Coronary artery (tissue), 2 donors: Measurements from ENCODE around the gene NAMPT.

ENCODE experiments used
- DNase-seq: peaks from one replicate; pipeline ENCODE4 v3.0.0-alpha.2; 2017; ENCODE audit warnings: low spot score
- H3K27ac ChIP-seq, 2 donors: fragments of 200-600 bp; sonication (generic); one replicate each; pipeline ENCODE4 v1.5.1; 2016 to 2019
- H3K4me3 ChIP-seq: fragments of 200-600 bp; sonication (generic); 2 replicates; pipeline ENCODE4 v1.5.1; 2016; ENCODE audit warnings: mild to moderate bottlenecking, moderate library complexity
- TF ChIP-seq, protein P1 (sequence below): fragments of 200-600 bp; sonication (generic); IDR thresholded peaks from one replicate; pipeline ENCODE4 v1.5.1; 2019; ENCODE audit warnings: antibody characterized with exemption

The NAMPT gene

DNA sequence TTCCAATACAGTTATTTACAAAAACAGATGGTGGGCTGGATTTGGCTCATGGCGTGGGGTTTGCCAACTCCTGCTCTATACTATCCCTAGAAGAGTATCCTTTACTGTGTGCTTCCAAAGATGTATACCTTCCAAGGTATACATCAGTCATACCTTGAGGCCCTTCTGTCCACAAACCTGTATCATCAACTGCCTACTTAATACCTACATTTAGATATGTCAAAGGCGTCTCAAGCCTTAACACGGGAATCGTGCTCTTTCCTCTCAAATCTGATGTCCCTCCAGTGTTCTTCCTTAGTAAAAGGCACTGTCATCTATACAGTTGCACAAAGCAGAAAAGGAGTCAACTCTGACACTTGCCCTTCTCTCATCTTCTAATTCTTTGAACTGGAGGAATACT is 36.9 kb downstream of the NAMPT start:
- Histone ChIP-seq H3K27ac (no peak overlapping the region), H3K4me3 (no peak overlapping the region)
- TF ChIP-seq, protein P1, sequence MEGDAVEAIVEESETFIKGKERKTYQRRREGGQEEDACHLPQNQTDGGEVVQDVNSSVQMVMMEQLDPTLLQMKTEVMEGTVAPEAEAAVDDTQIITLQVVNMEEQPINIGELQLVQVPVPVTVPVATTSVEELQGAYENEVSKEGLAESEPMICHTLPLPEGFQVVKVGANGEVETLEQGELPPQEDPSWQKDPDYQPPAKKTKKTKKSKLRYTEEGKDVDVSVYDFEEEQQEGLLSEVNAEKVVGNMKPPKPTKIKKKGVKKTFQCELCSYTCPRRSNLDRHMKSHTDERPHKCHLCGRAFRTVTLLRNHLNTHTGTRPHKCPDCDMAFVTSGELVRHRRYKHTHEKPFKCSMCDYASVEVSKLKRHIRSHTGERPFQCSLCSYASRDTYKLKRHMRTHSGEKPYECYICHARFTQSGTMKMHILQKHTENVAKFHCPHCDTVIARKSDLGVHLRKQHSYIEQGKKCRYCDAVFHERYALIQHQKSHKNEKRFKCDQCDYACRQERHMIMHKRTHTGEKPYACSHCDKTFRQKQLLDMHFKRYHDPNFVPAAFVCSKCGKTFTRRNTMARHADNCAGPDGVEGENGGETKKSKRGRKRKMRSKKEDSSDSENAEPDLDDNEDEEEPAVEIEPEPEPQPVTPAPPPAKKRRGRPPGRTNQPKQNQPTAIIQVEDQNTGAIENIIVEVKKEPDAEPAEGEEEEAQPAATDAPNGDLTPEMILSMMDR: no peak
- DNase-seq: no peak

DNA sequence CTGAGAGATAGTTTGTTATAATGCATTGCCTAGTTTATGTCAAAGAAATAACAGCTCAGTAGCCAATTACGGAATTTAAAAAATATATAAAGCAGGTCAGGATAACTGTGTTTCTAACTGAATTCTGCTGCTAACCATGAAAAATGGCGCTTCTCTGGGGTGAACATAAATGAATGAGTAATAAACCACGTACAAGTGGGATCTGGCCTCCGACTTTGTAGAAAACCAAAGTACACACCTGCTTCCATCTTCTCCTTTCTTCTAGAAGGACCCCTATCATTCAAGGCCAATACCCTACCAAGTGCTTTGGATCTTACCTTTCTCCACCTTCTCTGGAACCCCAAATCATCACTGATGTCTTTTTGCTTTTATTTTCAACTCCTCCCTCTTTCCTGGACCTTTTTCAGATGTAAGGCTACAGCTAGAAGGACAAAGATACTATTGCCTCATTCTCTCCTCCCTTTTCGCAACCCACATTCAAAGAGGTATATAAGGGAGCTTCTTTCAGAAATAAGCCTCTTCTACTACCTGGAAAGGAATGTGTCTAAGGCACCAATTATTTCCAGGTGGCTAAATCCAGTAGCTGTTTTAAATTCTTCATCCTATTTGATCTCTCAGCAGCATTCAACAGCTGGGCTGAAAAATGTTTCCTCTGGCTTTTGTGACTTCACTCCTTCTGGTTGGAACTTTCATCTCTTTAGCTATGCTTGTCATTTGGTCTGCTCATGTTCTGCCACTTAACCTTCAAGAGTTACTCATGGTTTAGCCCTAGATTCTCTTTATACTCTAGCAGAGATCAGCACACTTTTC is 37.7 kb downstream of the NAMPT start:
- Histone ChIP-seq H3K27ac (no peak overlapping the region), H3K4me3 (no peak overlapping the region)
- no peak for DNase-seq
- TF ChIP-seq, protein P1: no peak

DNA sequence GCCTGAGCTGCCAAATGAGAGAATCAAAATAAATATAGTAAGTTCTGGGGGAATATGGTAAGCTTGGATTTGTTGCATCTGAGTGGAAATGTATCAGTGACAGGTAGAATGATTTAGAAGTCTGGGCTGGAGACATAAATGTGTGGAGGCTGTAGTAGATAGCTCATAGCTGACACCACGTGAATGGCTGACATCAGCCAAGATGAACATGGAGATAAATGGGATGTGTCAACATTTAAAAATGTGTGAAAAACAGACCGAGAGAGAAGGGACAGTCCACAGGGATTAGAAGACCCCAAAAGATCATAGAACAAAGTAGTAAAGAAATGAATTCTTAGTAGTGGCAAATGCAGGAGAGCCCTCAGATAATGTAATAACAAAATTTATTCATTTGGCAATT is 40.9 kb downstream of the NAMPT start:
- Histone ChIP-seq H3K27ac (no peak overlapping the region), H3K4me3 (no peak overlapping the region)
- TF ChIP-seq, protein P1: no peak
- DNase-seq: no peak

DNA sequence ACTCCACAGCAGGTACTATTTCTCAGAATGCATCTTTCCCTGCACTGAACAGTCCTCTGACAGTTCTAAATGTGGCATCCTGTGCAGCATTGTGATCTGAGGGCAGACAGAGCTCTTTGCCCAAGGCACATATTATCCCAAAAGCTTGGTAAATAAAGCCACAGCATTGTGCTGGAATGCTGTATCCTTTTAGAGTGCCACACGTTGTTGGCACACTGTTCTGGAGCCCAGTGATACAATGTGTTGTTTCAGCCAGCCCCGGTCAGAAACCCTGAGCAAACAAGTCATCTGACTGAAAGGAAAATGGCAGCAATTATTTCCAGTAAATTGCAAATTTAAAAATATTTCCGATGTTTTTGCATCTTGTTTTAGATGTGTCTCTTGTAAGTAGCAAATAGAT is 45.4 kb downstream of the NAMPT start:
- TF ChIP-seq, protein P1: no peak
- DNase-seq: no peak
- H3K27ac ChIP-seq: no peak overlapping the region
- H3K4me3 ChIP-seq: no peak overlapping the region

DNA sequence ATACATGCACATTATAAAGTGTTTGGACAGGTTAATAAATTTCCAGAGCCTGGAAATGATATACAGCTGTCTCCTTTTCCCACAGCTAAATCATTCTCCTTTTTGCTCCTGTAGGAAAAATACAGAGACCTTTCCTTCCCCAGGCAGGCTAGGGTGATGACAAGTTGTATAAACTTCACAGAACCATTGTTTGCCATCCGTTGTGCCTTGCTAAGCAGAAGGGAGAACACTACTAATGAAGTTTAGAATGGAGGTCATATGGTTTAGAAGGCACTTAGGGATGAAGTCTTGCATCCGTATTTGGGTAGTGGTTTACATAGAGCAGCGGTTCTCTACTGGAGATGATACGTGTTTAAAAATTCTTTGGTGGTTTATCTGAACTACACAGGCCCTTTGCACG is 46.0 kb downstream of the NAMPT start:
- Histone ChIP-seq H3K4me3 (no peak overlapping the region), H3K27ac (no peak overlapping the region)
- DNase-seq: no peak
- TF ChIP-seq, protein P1: no peak

DNA sequence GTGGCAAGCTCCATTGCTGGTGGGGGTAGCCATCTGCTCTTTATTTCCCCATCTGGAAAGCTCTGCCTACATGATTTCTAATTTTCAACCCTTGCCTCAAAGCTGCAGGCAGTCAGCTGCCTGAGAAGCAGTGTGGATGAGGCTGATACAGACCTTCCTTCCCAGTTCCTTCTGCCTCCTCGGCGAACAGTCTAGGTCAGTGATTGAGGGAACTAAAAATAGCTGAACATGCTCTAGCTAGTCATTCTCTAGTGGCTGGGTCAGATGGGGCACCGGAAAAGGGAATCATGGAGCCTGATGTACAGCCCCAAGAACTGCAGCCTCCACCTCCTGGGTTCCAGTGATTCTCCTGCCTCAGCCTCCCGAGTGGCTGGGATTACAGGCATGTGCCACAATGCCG is 48.7 kb downstream of the NAMPT start:
- no peak for DNase-seq
- Histone ChIP-seq H3K4me3 (no peak overlapping the region), H3K27ac (no peak overlapping the region)
- TF ChIP-seq, protein P1: no peak

DNA sequence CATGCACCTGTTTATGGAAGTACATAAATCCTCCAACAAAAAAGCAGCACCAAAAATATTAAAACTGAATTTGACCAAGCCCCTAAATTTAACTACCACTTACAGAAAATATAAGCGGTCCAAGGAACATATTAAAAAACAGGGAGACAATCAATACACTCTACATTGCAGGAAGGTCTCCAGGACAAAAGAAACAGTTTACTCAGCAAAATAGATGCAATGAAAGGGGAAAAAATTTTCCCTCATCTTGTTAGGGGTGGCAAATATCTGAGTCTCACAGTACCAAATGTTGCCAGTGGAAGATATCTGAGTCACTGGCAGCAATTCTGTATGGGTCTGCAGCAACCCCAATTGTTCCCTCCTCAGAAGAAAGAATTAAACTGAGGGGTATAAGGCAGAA is 50.4 kb downstream of the NAMPT start:
- no peak overlapping the region for H3K27ac ChIP-seq
- TF ChIP-seq, protein P1: no peak
- DNase-seq: no peak
- H3K4me3 ChIP-seq: no peak overlapping the region
